Smooth muscle cell (in vitro differentiated cells): ENCODE data around the gene NRG3. TPM values are rescaled to one million over a fixed set of nuclear protein-coding genes. Genes with fewer than 3 reads are reported as not detected.

Experiments used
- DNase-seq: peaks from one replicate; lab custom pipeline; 2025; ENCODE audit not compliant: unreplicated experiment; lab: John Stamatoyannopoulos, UW
- H2AFZ ChIP-seq: fragments of 200-600 bp; sonication (generic); 2 replicates; pipeline ENCODE4 v1.6.0; 2016; ENCODE audit warnings: antibody characterized with exemption, low read depth, mild to moderate bottlenecking
- H3F3A ChIP-seq: fragments of 200-600 bp; sonication (generic); 2 replicates; pipeline ENCODE4 v1.6.0; 2017; ENCODE audit warnings: antibody characterized with exemption, low read depth
- H3K27ac ChIP-seq: fragments of 200-600 bp; sonication (generic); 2 replicates; pipeline ENCODE4 v1.5.1; 2016; ENCODE audit warnings: low read depth, mild to moderate bottlenecking
- H3K27me3 ChIP-seq: fragments of 200-600 bp; sonication (generic); 2 replicates; pipeline ENCODE4 v1.6.1; 2016; ENCODE audit warnings: low read depth, mild to moderate bottlenecking
- H3K36me3 ChIP-seq: fragments of 200-600 bp; sonication (generic); 2 replicates; pipeline ENCODE4 v1.5.1; 2016; ENCODE audit warnings: low read depth
- H3K4me1 ChIP-seq: fragments of 200-600 bp; sonication (generic); 2 replicates; pipeline ENCODE4 v1.5.1; 2016; ENCODE audit warnings: low read depth
- H3K4me2 ChIP-seq: fragments of 200-600 bp; sonication (generic); 2 replicates; pipeline ENCODE4 v1.6.0; 2016; ENCODE audit warnings: mild to moderate bottlenecking
- H3K4me3 ChIP-seq: fragments of 200-600 bp; sonication (generic); 2 replicates; pipeline ENCODE4 v1.5.1; 2016; ENCODE audit warnings: mild to moderate bottlenecking
- H3K79me2 ChIP-seq: fragments of 200-600 bp; sonication (generic); 2 replicates; pipeline ENCODE4 v1.6.0; 2016; ENCODE audit warnings: low read depth, mild to moderate bottlenecking
- H3K9ac ChIP-seq: fragments of 200-600 bp; sonication (generic); 2 replicates; pipeline ENCODE4 v1.6.0; 2016; ENCODE audit warnings: low read depth
- H3K9me3 ChIP-seq: fragments of 200-600 bp; sonication (generic); replicated peaks from 2 replicates; pipeline ENCODE4 v1.5.1; 2016; ENCODE audit warnings: low read depth
- H4K20me1 ChIP-seq: fragments of 200-600 bp; sonication (generic); 2 replicates; pipeline ENCODE4 v1.6.0; 2016; ENCODE audit warnings: low read depth
- CTCF ChIP-seq: fragments of 200-600 bp; sonication (generic); IDR thresholded peaks from 2 replicates; pipeline ENCODE4 v1.5.1; 2017; ENCODE audit warnings: borderline replicate concordance, mild to moderate bottlenecking, antibody characterized with exemption; ENCODE audit not compliant: insufficient read depth, poor library complexity, severe bottlenecking
- WGBS: methylation state at CpG from one replicate; pipeline ENCODE4 v1.1.7; 2016; ENCODE audit warnings: low lambda C conversion rate; 5-methylcytosine and 5-hydroxymethylcytosine counted together
- polyA plus RNA-seq: library from polyadenylated mRNA; unstranded; fragments of >200 nt; fragmentation: Nextera tagmentation; extraction: Ambion mirVana; gene quantifications from 2 replicates; pipeline ENCODE4 v1.2.1, GENCODE V29; 2016
- total RNA-seq: library from RNA; depleted of rRNA; stranded (reverse); fragments of >200 nt; gene quantifications from 2 replicates; pipeline ENCODE4 v1.2.3, GENCODE V29; 2014

Gene NRG3
- total and polyA plus RNA-seq, 2 experiments from 2014 or later, result 4.0 to 4.8 TPM

- H3K79me2 ChIP-seq, result no peaks in the 10 kb centered on the region
- no peak for TF ChIP-seq CTCF
- WGBS, result 79% methylated on average over 3 of the region's 3 CpGs
- H3K27ac ChIP-seq, result no peak overlapping the region
- no peak overlapping the region for H2AFZ ChIP-seq
- H3K4me2 ChIP-seq, result no peak overlapping the region
- no peak overlapping the region for H3K9ac ChIP-seq
- H3K4me1 ChIP-seq, result peaks cover 6% of the 10 kb centered on the region
- H3K27me3 ChIP-seq, result no peaks in the 10 kb centered on the region
- H4K20me1 ChIP-seq, result no peaks in the 10 kb centered on the region
- no peaks in the 10 kb centered on the region for H3K9me3 ChIP-seq
- no peaks in the 10 kb centered on the region for H3F3A ChIP-seq
- no peak overlapping the region for H3K4me3 ChIP-seq
- H3K36me3 ChIP-seq, result no peaks in the 10 kb centered on the region
- no peak for DNase-seq
Measured at GRCh38 chr10:81996927-81997326, 121.9 kb downstream of the NRG3 start.

DNA sequence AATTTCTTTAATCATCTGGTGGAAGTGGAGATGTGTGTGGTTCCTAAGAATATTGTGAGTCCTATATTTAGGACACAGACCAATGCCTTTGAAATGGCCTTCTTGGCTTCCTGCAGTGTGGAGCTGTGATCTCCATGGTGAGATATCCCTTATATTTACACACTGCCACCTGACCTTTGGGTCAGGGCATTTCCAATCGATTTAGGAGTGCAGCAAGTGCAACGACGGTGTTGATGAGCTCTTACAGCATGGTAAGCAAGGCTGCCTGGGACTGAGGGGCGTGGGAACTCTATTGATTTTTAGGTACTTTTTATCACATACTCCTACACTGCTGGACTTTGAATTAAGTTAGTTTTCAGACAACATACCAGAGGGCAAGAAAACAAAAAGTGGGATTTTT is 146.0 kb downstream of the NRG3 start:
- TF ChIP-seq CTCF, result no peak
- H3K4me3 ChIP-seq, result no peak overlapping the region
- 72% methylated on average over 4 of the region's 4 CpGs for WGBS
- H3K36me3 ChIP-seq, result no peaks in the 10 kb centered on the region
- H3K4me1 ChIP-seq, result no peaks in the 10 kb centered on the region
- no peak overlapping the region for H3K27ac ChIP-seq
- no peaks in the 10 kb centered on the region for H3K79me2 ChIP-seq
- H2AFZ ChIP-seq, result no peak overlapping the region
- no peak for DNase-seq
- H3F3A ChIP-seq, result no peaks in the 10 kb centered on the region
- no peaks in the 10 kb centered on the region for H4K20me1 ChIP-seq
- H3K27me3 ChIP-seq, result no peaks in the 10 kb centered on the region
- no peak overlapping the region for H3K9ac ChIP-seq
- H3K9me3 ChIP-seq, result no peaks in the 10 kb centered on the region
- H3K4me2 ChIP-seq, result no peak overlapping the region

- Histone ChIP-seq H3K79me2 (no peaks in the 10 kb centered on the region), H3K4me2 (no peak overlapping the region), H3K27me3 (no peaks in the 10 kb centered on the region), H3K9me3 (no peaks in the 10 kb centered on the region), H3K4me1 (no peaks in the 10 kb centered on the region), H2AFZ (no peak overlapping the region), H4K20me1 (no peaks in the 10 kb centered on the region), H3K36me3 (no peaks in the 10 kb centered on the region), H3K9ac (no peak overlapping the region), H3K27ac (no peak overlapping the region), H3F3A (no peaks in the 10 kb centered on the region), H3K4me3 (no peak overlapping the region)
- no peak for DNase-seq
- no peak for TF ChIP-seq CTCF
- 90% methylated on average over 1 of the region's 1 CpG for WGBS
Measured at GRCh38 chr10:82027711-82028110, 152.7 kb downstream of the NRG3 start.

GRCh38 chr10:82037076-82037475 is 162.1 kb downstream of the NRG3 start:
- Histone ChIP-seq H3K27ac (no peak overlapping the region), H3K4me1 (no peaks in the 10 kb centered on the region), H3K27me3 (no peaks in the 10 kb centered on the region), H3K9me3 (no peaks in the 10 kb centered on the region), H3K9ac (no peak overlapping the region), H4K20me1 (no peaks in the 10 kb centered on the region), H3K4me3 (no peak overlapping the region), H3K79me2 (no peaks in the 10 kb centered on the region), H3K4me2 (no peak overlapping the region), H3K36me3 (no peaks in the 10 kb centered on the region), H2AFZ (no peak overlapping the region), H3F3A (no peaks in the 10 kb centered on the region)
- no peak for DNase-seq
- TF ChIP-seq CTCF, result no peak
